OCI-LY7 (cell line): Measurements from ENCODE around the gene CCDC88B. TPM values are rescaled to one million over a fixed set of nuclear protein-coding genes. Genes with fewer than 3 reads are reported as not detected.
"Not testable (repeated sequence)": the region's sequence is repeated elsewhere in the genome, so short reads cannot be mapped to it uniquely, and the experiment has no call there.

ENCODE experiments used
- BruUV-seq: library from RNA; stranded (reverse); fragments of 400-500 nt; replicated peaks from 2 replicates; lab custom pipeline; 2021; lab: Mats Ljungman, UMichigan
- CTCF ChIA-PET: fragments of 300-600 bp; sonication (Branson Sonifier 250); formaldehyde crosslinking; loops from one replicate; lab custom pipeline; 2022; ENCODE audit warnings: antibody characterized with exemption; ENCODE audit not compliant: unreplicated experiment; lab: Charles Lee
- POLR2A ChIA-PET: fragments of 300-600 bp; sonication (Branson Sonifier 250); formaldehyde crosslinking; loops from one replicate; lab custom pipeline; 2022; ENCODE audit warnings: antibody characterized with exemption; lab: Charles Lee
- DNase-seq: peaks from one replicate; pipeline ENCODE4 v3.0.0-alpha.2; 2015; ENCODE audit warnings: low spot score
- H2AFZ ChIP-seq: fragments of 200-600 bp; sonication (generic), shearing (Covaris generic); 2 replicates; pipeline ENCODE4 v1.6.1; 2014; ENCODE audit warnings: mild to moderate bottlenecking, antibody characterized with exemption, low read length, moderate library complexity
- H3K27ac ChIP-seq: fragments of 200-600 bp; sonication (generic); 2 replicates; pipeline ENCODE4 v1.5.1; 2014; ENCODE audit warnings: mixed run types, low read depth, mild to moderate bottlenecking, moderate library complexity, low read length, inconsistent platforms; ENCODE audit not compliant: poor library complexity, severe bottlenecking
- H3K36me3 ChIP-seq: fragments of 200-600 bp; sonication (generic); 2 replicates; pipeline ENCODE4 v1.6.1; 2014; ENCODE audit warnings: mild to moderate bottlenecking, antibody characterized with exemption, low read length, moderate library complexity, mixed read lengths; ENCODE audit not compliant: insufficient read depth
- H3K4me1 ChIP-seq: fragments of 200-600 bp; sonication (generic); 2 replicates; pipeline ENCODE4 v1.5.1; 2014; ENCODE audit warnings: mild to moderate bottlenecking, low read length; ENCODE audit not compliant: insufficient read depth, poor library complexity, severe bottlenecking
- H3K4me2 ChIP-seq: fragments of 200-600 bp; sonication (generic); 2 replicates; pipeline ENCODE4 v1.6.1; 2014; ENCODE audit warnings: mild to moderate bottlenecking, low read length
- H3K4me3 ChIP-seq: fragments of 200-600 bp; sonication (generic); 2 replicates; pipeline ENCODE4 v1.5.1; 2014; ENCODE audit warnings: mild to moderate bottlenecking, low read depth, low read length; ENCODE audit not compliant: poor library complexity, severe bottlenecking
- H3K79me2 ChIP-seq: fragments of 200-600 bp; sonication (generic); 2 replicates; pipeline ENCODE4 v1.6.1; 2016; ENCODE audit warnings: low read depth, mild to moderate bottlenecking, low read length, moderate library complexity, mixed read lengths; ENCODE audit not compliant: insufficient read depth
- H3K9me2 ChIP-seq: fragments of 200-600 bp; sonication (generic); 2 replicates; pipeline ENCODE4 v1.6.1; 2016; ENCODE audit warnings: mild to moderate bottlenecking, low read length, mixed read lengths; ENCODE audit not compliant: insufficient read depth
- H3K9me3 ChIP-seq: fragments of 200-600 bp; sonication (generic); 2 replicates; pipeline ENCODE4 v1.6.1; 2014; ENCODE audit warnings: mild to moderate bottlenecking, mixed run types, low read length, mixed read lengths
- H4K20me1 ChIP-seq: fragments of 200-600 bp; sonication (generic); 2 replicates; pipeline ENCODE4 v1.6.1; 2014; ENCODE audit warnings: mild to moderate bottlenecking, antibody characterized with exemption, low read length, moderate library complexity, mixed read lengths; ENCODE audit not compliant: insufficient read depth
- EZH2phosphoT487 ChIP-seq: fragments of 200-600 bp; sonication (generic); IDR thresholded peaks from 2 replicates; pipeline ENCODE4 v1.6.1; 2018; ENCODE audit warnings: low read depth, borderline replicate concordance, mild to moderate bottlenecking, mixed run types, antibody characterized with exemption, low read length, moderate library complexity, mixed read lengths
- intact Hi-C: fragments of 100-400 bp; cut with micrococcal nuclease; formaldehyde crosslinking; loops from one replicate; pipeline ENCODE4 v1.10.0; 2022; ENCODE audit not compliant: unreplicated experiment
- total RNA-seq, 2 experiments: library from RNA; depleted of rRNA in 1 of 2; stranded (reverse); fragments of >200 nt in 1 of 2; shearing (Covaris generic) in 1 of 2; gene quantifications; 2 replicates each; pipeline ENCODE4 v1.2.3, GENCODE V29; 2014 to 2022
- TF ChIP-seq, protein P1 (sequence below): fragments of 200-600 bp; sonication (generic); conservative IDR thresholded peaks from 2 replicates; pipeline ENCODE4 v1.5.1; 2014; ENCODE audit warnings: mild to moderate bottlenecking, antibody characterized with exemption, low read length, moderate library complexity, mixed read lengths

CCDC88B gene
- total RNA-seq, 2 experiments from 2014 or later, result 40.7 to 67.2 TPM

GRCh38 chr11:64306563-64306875 is 33.5 kb upstream of the CCDC88B start:
- peak overlapping the region; percentile 30; the same call in 1 of the 2 replicates for H2AFZ ChIP-seq
- TF ChIP-seq, protein P1, sequence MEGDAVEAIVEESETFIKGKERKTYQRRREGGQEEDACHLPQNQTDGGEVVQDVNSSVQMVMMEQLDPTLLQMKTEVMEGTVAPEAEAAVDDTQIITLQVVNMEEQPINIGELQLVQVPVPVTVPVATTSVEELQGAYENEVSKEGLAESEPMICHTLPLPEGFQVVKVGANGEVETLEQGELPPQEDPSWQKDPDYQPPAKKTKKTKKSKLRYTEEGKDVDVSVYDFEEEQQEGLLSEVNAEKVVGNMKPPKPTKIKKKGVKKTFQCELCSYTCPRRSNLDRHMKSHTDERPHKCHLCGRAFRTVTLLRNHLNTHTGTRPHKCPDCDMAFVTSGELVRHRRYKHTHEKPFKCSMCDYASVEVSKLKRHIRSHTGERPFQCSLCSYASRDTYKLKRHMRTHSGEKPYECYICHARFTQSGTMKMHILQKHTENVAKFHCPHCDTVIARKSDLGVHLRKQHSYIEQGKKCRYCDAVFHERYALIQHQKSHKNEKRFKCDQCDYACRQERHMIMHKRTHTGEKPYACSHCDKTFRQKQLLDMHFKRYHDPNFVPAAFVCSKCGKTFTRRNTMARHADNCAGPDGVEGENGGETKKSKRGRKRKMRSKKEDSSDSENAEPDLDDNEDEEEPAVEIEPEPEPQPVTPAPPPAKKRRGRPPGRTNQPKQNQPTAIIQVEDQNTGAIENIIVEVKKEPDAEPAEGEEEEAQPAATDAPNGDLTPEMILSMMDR, result no peak
- no peak for TF ChIP-seq EZH2phosphoT487
- H3K9me3 ChIP-seq, result no peaks in the 10 kb centered on the region
- no peak for DNase-seq
- POLR2A ChIA-PET, result interaction anchor here (1.7 kb wide), 1 partner anchor 11 kb away, joined by 5 read pairs; the partner anchor contains the start of genes PRDX5 and TRMT112
- peak overlapping the region; percentile 88 for H3K4me3 ChIP-seq
- H3K9me2 ChIP-seq, result no peaks in the 10 kb centered on the region
- BruUV-seq, result TSS peak; percentile 35
- H3K36me3 ChIP-seq, result peaks cover 35% of the 10 kb centered on the region
- H3K27ac ChIP-seq, result peak overlapping the region; percentile 55
- CTCF ChIA-PET, result no interaction called here
- H3K4me1 ChIP-seq, result peaks cover 23% of the 10 kb centered on the region
- peak overlapping the region; percentile 78 for H3K4me2 ChIP-seq
- intact Hi-C loops, result loop anchor here (10.0 kb wide), 1 partner anchor 332 kb away; the partner anchor contains the start of gene COX8A
- H3K79me2 ChIP-seq, result peaks cover 25% of the 10 kb centered on the region
- H4K20me1 ChIP-seq, result no peaks in the 10 kb centered on the region

GRCh38 chr11:64306876-64307622 is 33.0 kb upstream of the CCDC88B start:
- ChIA-PET CTCF (no interaction called here), POLR2A (interaction anchor here (1.7 kb wide), 1 partner anchor 11 kb away, joined by 5 read pairs; the partner anchor contains the start of genes PRDX5 and TRMT112)
- Histone ChIP-seq H3K9me2 (no peaks in the 10 kb centered on the region), H3K27ac (peak overlapping the region; percentile 55), H3K4me1 (peaks cover 23% of the 10 kb centered on the region), H3K79me2 (peaks cover 25% of the 10 kb centered on the region), H4K20me1 (no peaks in the 10 kb centered on the region), H3K9me3 (no peaks in the 10 kb centered on the region), H3K4me3 (peak overlapping the region; percentile 88), H3K4me2 (peak overlapping the region; percentile 78), H3K36me3 (peaks cover 35% of the 10 kb centered on the region), H2AFZ (no peak overlapping the region)
- peak; percentile 21 for DNase-seq
- TF ChIP-seq, protein P1, result no peak
- TF ChIP-seq EZH2phosphoT487, result no peak
- BruUV-seq, result no TSS peak
- intact Hi-C loops, result loop anchor here (10.0 kb wide), 1 partner anchor 332 kb away; the partner anchor contains the start of gene COX8A

- peaks cover 25% of the 10 kb centered on the region for H3K79me2 ChIP-seq
- H3K9me3 ChIP-seq, BruUV-seq, H3K4me3 ChIP-seq, H2AFZ ChIP-seq, H4K20me1 ChIP-seq, H3K9me2 ChIP-seq, H3K27ac ChIP-seq, DNase-seq: not testable (repeated sequence)
- peaks cover 42% of the 10 kb centered on the region for H3K36me3 ChIP-seq
- peak overlapping the region; percentile 78; the same call in 1 of the 2 replicates for H3K4me2 ChIP-seq
- ChIA-PET POLR2A (interaction anchor here (1.2 to 1.7 kb wide), 2 partner anchors 10 to 101 kb away, joined by 3 to 5 read pairs; partner anchors contain the start of genes FERMT3, PRDX5 and TRMT112), CTCF (interaction anchor here (1.0 kb wide), 1 partner anchor 10 kb away, joined by 3 read pairs; the partner anchor contains the start of genes PRDX5 and TRMT112)
- H3K4me1 ChIP-seq, result peaks cover 23% of the 10 kb centered on the region
- intact Hi-C loops, result loop anchor here (10.0 kb wide), 1 partner anchor 333 kb away; the partner anchor contains the start of gene COX8A
These were observed 32.2 kb upstream of the CCDC88B start for GRCh38 chr11:64307795-64308194.
